PC-3 (cell line): ENCODE data around the gene ITCH.

Source experiments
- CTCF ChIP-seq: fragments of 300-600 bp; sonication (generic); conservative IDR thresholded peaks from 2 replicates; pipeline ENCODE4 v1.5.1; 2017; ENCODE audit warnings: antibody characterized with exemption, low read depth, mild to moderate bottlenecking, low read length
- EZH2phosphoT487 ChIP-seq: fragments of 300-600 bp; sonication (generic); IDR thresholded peaks from 2 replicates; pipeline ENCODE4 v1.6.1; 2018; ENCODE audit warnings: mild to moderate bottlenecking, antibody characterized with exemption, low read length, borderline replicate concordance

GRCh38 chr20:34511891-34512265 lies 148.8 kb downstream of the ITCH start:
- no peak for TF ChIP-seq CTCF
- no peak for TF ChIP-seq EZH2phosphoT487
